OCI-LY1 (cell line): Measurements from ENCODE around the gene SKAP1.

Experiments
- H2AFZ ChIP-seq: fragments of 200-600 bp; sonication (generic), shearing (Covaris generic); 2 replicates; pipeline ENCODE4 v1.6.0; 2014; ENCODE audit warnings: antibody characterized with exemption, mild to moderate bottlenecking, low read length
- H3F3A ChIP-seq: fragments of 200-600 bp; sonication (generic), shearing (Covaris generic); 2 replicates; pipeline ENCODE4 v1.6.0; 2014; ENCODE audit warnings: mild to moderate bottlenecking, antibody characterized with exemption, low read length, moderate library complexity; ENCODE audit not compliant: insufficient read depth
- H3K27ac ChIP-seq: fragments of 200-600 bp; sonication (generic); 2 replicates; pipeline ENCODE4 v1.5.1; 2014; ENCODE audit warnings: low read length, mixed run types, mild to moderate bottlenecking, low read depth; ENCODE audit not compliant: poor library complexity, severe bottlenecking
- H3K27me3 ChIP-seq: fragments of 200-600 bp; sonication (generic); 2 replicates; pipeline ENCODE4 v1.6.0; 2014; ENCODE audit warnings: antibody characterized with exemption, mild to moderate bottlenecking, low read length, moderate library complexity; ENCODE audit not compliant: insufficient read depth
- H3K36me3 ChIP-seq: fragments of 200-600 bp; sonication (generic); 2 replicates; pipeline ENCODE4 v1.6.1; 2014; ENCODE audit warnings: mild to moderate bottlenecking, antibody characterized with exemption, low read length, moderate library complexity, mixed read lengths; ENCODE audit not compliant: insufficient read depth
- H3K4me1 ChIP-seq: fragments of 200-600 bp; sonication (generic); 2 replicates; pipeline ENCODE4 v1.5.1; 2014; ENCODE audit warnings: mild to moderate bottlenecking, low read length, moderate library complexity; ENCODE audit not compliant: insufficient read depth, severe bottlenecking
- H3K4me2 ChIP-seq: fragments of 200-600 bp; sonication (generic), shearing (Covaris generic); 2 replicates; pipeline ENCODE4 v1.6.1; 2014; ENCODE audit warnings: low read length
- H3K4me3 ChIP-seq: fragments of 200-600 bp; sonication (generic); 2 replicates; pipeline ENCODE4 v1.5.1; 2014; ENCODE audit warnings: low read length, low read depth, mild to moderate bottlenecking, mixed read lengths; ENCODE audit not compliant: poor library complexity, severe bottlenecking
- H3K79me2 ChIP-seq: fragments of 200-600 bp; shearing (Covaris generic); 2 replicates; pipeline ENCODE4 v1.6.1; 2016; ENCODE audit warnings: mixed run types, low read length, mixed read lengths; ENCODE audit not compliant: insufficient read depth
- H3K9ac ChIP-seq: fragments of 200-600 bp; sonication (generic), shearing (Covaris generic); 2 replicates; pipeline ENCODE4 v1.6.1; 2014; ENCODE audit warnings: mild to moderate bottlenecking, low read length, mixed read lengths
- H3K9me2 ChIP-seq: fragments of 200-600 bp; sonication (generic), shearing (Covaris generic); 2 replicates; pipeline ENCODE4 v1.6.1; 2014; ENCODE audit warnings: low read depth, mild to moderate bottlenecking, low read length, mixed read lengths
- H3K9me3 ChIP-seq: fragments of 200-600 bp; shearing (Covaris generic); 2 replicates; pipeline ENCODE4 v1.6.1; 2014; ENCODE audit warnings: low read length, mixed read lengths
- H4K20me1 ChIP-seq: fragments of 200-600 bp; sonication (generic), shearing (Covaris generic); 2 replicates; pipeline ENCODE4 v1.6.0; 2016; ENCODE audit warnings: mild to moderate bottlenecking, low read length; ENCODE audit not compliant: insufficient read depth
- EZH2 ChIP-seq: fragments of 200-600 bp; sonication (generic), shearing (Covaris generic); IDR thresholded peaks from 2 replicates; pipeline ENCODE4 v1.8.0; 2017; ENCODE audit warnings: borderline replicate concordance, mixed run types, mild to moderate bottlenecking, antibody characterized with exemption, low read length, moderate library complexity, mixed read lengths
- TF ChIP-seq, protein P1 (sequence below): fragments of 200-600 bp; sonication (generic), shearing (Covaris generic); IDR thresholded peaks from 2 replicates; pipeline ENCODE4 v1.5.1; 2017; ENCODE audit warnings: mild to moderate bottlenecking, antibody characterized with exemption, low read length, moderate library complexity, mixed read lengths

Gene SKAP1

GRCh38 chr17:48194097-48194550 is 235.9 kb downstream of the SKAP1 start:
- no peaks in the 10 kb centered on the region for H3K4me1 ChIP-seq

DNA sequence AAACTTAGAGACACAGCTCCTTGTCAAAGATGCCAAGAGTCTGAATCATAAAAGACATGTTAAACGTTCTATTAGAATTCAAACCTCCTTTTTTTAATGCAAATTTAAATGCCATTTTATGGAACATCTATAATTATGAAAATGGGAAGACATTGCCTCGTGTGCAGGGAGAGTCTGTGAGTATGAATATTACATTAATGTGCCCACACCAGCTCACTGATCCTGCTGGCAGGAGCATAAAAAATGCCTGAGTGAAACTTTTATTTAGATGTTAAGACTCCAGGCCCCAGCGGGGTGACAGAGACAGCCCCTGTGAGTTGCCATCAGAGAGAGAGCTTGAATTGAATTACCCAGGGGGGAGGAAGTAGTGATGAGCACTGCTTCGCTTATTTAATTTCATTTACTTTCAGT is 237.7 kb downstream of the SKAP1 start:
- Histone ChIP-seq H3K4me2 (no peak overlapping the region), H3K9me3 (no peaks in the 10 kb centered on the region), H3K27ac (no peak overlapping the region), H3K4me3 (no peak overlapping the region), H3K36me3 (no peaks in the 10 kb centered on the region), H4K20me1 (no peaks in the 10 kb centered on the region), H3K9me2 (no peaks in the 10 kb centered on the region), H3F3A (no peaks in the 10 kb centered on the region), H3K4me1 (no peaks in the 10 kb centered on the region), H3K79me2 (no peaks in the 10 kb centered on the region), H3K9ac (no peak overlapping the region), H2AFZ (no peak overlapping the region), H3K27me3 (no peaks in the 10 kb centered on the region)
- TF ChIP-seq, protein P1, sequence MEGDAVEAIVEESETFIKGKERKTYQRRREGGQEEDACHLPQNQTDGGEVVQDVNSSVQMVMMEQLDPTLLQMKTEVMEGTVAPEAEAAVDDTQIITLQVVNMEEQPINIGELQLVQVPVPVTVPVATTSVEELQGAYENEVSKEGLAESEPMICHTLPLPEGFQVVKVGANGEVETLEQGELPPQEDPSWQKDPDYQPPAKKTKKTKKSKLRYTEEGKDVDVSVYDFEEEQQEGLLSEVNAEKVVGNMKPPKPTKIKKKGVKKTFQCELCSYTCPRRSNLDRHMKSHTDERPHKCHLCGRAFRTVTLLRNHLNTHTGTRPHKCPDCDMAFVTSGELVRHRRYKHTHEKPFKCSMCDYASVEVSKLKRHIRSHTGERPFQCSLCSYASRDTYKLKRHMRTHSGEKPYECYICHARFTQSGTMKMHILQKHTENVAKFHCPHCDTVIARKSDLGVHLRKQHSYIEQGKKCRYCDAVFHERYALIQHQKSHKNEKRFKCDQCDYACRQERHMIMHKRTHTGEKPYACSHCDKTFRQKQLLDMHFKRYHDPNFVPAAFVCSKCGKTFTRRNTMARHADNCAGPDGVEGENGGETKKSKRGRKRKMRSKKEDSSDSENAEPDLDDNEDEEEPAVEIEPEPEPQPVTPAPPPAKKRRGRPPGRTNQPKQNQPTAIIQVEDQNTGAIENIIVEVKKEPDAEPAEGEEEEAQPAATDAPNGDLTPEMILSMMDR = no peak
- TF ChIP-seq EZH2 = no peak

More at GRCh38 chr17:48194097-48194550, 235.9 kb downstream of the SKAP1 start:
- Histone ChIP-seq H3K27ac (no peak overlapping the region), H3K9ac (no peak overlapping the region), H3K79me2 (no peaks in the 10 kb centered on the region), H2AFZ (no peak overlapping the region), H3F3A (no peaks in the 10 kb centered on the region), H3K4me3 (no peak overlapping the region), H4K20me1 (no peaks in the 10 kb centered on the region), H3K9me2 (no peaks in the 10 kb centered on the region), H3K9me3 (no peaks in the 10 kb centered on the region), H3K27me3 (no peaks in the 10 kb centered on the region), H3K36me3 (no peaks in the 10 kb centered on the region), H3K4me2 (no peak overlapping the region)
- TF ChIP-seq, protein P1 = no peak
- no peak for TF ChIP-seq EZH2

DNA sequence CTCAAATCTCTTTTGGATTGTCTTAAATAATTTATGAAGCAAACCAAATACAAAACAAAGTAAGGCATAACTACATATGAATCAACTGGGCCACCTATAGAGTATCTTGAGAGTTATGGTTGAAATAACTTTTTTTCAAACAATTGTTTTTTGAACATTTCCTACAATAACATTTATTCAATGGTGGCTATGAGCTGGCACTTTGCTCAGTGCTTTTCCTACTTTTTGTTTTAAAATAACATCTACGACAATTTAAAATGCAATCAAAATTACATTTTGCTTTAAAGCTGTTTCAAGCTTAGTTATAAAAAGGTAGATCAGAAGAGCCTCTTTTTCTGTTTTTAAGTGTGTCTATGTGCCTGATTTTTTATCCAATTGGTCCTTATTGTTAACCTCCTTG is 238.7 kb downstream of the SKAP1 start:
- Histone ChIP-seq H3K4me2 (no peak overlapping the region), H3K4me1 (no peaks in the 10 kb centered on the region), H3K79me2 (no peaks in the 10 kb centered on the region), H3K4me3 (no peak overlapping the region), H3K9ac (no peak overlapping the region), H3K36me3 (no peaks in the 10 kb centered on the region), H4K20me1 (no peaks in the 10 kb centered on the region), H3K9me3 (no peaks in the 10 kb centered on the region), H3F3A (no peaks in the 10 kb centered on the region), H3K9me2 (no peaks in the 10 kb centered on the region), H3K27me3 (no peaks in the 10 kb centered on the region), H2AFZ (no peak overlapping the region), H3K27ac (no peak overlapping the region)
- TF ChIP-seq, protein P1 = no peak
- no peak for TF ChIP-seq EZH2
